Activated CD4-positive, alpha-beta T cell treated with anti-CD3 and anti-CD28 coated beads, Interleukin-2, amount 50 U/mL, for 24 hours (primary cell): Measurements from ENCODE around the gene ATPAF2.

Source experiments
- DNase-seq, 2 donors: peaks; one replicate each; pipeline ENCODE4 v3.0.0-alpha.2; 2020; ENCODE audit warnings: low read depth in 1 of 2, low spot score in 1 of 2

ATPAF2 gene

DNA sequence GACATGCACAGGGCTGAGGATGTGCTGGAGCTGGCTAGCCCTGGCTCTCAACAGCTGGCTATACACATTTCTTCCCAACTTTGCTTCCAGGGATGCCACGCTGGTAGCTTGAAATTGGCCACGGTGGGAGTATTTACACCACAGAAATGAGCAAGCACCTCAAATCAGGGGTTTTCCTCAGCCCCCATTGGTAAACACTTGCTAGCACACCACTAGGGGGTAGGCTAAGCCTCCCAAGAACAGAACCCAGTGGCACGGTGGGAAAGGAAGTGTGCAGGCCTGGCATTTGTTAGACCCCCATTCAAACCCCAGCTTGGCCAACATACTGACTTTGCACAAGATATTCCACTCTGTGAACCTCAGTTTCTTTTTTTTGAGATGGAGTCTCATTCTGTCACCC, 53.4 kb downstream of the ATPAF2 start:
- no peak for DNase-seq

DNA sequence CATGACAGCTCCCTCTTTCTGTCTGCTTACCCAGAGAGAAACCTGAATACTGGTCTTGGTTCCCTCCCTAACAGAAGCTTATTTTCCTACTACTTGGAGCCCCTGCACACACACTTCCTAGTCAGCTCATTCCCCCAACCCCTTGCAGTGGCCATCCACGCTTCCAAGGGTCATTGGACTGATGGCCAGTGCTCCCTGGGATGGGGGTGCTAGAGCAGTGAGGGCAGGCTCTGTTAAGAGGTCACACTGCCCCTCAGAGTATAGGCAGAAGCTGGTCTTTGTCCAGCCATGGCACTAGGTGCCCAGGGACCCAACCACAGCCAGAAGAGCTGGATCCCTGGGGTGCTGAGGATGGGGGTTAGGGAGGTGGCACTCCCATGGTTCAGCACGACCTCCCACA, 53.8 kb downstream of the ATPAF2 start:
- DNase-seq: no peak

DNA sequence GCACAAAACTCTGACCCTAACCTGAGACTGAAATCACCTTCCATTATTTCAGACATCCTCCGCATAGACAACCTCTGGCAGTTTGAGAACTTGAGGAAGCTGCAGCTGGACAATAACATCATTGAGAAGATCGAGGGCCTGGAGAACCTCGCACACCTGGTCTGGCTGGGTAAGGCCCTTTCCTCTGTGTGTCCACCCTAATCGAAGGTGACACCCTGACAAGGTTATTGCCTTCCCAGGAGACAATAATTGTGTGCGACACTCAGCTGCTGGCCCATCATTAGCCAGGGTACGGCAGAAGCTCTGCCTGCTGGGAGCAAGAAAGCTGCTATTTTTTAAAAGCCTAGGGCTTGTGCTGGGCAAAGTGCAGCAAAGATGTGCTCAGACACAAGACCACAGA, 55.2 kb downstream of the ATPAF2 start:
- DNase-seq: no peak

DNA sequence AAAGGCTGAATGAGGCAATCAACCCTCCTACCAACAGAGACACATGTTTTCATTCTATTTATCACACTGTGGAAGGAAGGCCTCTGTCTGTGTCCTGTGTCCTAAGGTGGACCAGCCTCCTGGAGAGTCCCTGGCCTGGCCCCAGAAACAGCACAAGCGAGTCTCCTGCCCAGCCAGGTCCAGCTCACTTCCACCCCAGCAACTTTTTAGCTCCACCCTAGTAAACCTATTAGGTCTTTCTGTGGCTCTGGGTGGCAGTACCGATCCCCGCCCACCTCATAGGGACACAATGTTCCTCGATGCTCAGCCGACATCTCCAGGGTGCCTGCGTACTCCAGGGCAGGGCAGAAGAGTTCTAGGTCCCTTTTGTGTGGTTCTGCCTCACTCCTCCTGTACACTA, 55.6 kb downstream of the ATPAF2 start:
- DNase-seq: no peak

DNA sequence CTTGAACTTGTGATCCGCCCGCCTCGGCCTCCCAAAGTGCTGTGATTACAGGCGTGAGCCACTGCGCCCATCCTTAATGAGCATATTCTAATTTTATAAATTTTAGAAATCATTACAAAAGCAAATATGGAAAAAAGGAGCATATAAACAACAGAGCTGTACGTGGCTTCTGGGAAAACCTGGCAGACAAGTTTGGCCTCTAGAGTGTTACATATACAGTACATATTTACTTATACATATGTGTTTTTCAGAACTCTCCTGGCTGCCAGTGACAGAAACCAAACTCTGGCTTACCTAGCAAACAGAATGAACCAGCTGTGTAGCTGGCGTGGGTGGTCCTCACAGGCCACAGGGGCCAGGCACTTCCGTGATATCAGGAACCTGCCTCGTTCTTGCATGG, 56.2 kb downstream of the ATPAF2 start:
- no peak for DNase-seq

DNA sequence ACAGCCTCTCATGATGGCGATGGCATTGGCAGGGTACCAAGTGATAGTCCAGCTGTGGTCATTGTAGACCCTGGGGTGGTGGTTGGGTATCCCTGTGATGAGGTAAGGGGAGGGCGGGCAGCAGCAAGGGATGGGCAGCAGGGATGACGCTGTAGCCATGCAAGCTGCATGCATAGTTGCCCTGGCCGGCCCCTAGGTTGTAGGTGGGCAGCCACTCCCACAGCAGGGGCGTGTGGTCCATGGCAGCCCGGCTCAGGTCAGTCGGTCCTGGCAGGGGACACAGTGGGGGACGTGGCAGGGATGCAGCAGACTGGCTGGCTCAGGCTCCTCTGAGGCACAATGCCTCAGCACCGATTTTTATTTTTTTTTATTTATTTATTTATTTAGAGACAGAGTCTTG, 57.6 kb downstream of the ATPAF2 start:
- no peak for DNase-seq

DNA sequence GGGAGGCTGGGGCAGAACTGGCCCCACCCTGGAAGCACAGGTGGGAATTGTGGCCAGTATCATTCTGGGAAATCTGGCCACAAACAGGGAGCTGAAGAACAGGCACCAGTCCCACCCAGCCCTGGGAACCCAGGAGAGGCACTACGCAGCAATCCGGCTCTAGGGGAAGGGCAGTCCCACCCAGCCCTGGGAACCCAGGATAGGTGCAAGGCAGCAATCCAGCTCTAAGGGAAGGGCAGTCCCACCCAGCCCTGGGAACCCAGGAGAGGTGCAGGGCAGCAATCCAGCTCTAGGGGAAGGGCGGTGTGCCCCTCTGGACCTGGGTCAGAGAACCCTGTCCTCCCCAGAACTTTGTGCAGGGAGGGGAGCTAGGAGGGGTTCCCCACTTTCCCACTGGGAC, 59.2 kb downstream of the ATPAF2 start:
- no peak for DNase-seq

DNA sequence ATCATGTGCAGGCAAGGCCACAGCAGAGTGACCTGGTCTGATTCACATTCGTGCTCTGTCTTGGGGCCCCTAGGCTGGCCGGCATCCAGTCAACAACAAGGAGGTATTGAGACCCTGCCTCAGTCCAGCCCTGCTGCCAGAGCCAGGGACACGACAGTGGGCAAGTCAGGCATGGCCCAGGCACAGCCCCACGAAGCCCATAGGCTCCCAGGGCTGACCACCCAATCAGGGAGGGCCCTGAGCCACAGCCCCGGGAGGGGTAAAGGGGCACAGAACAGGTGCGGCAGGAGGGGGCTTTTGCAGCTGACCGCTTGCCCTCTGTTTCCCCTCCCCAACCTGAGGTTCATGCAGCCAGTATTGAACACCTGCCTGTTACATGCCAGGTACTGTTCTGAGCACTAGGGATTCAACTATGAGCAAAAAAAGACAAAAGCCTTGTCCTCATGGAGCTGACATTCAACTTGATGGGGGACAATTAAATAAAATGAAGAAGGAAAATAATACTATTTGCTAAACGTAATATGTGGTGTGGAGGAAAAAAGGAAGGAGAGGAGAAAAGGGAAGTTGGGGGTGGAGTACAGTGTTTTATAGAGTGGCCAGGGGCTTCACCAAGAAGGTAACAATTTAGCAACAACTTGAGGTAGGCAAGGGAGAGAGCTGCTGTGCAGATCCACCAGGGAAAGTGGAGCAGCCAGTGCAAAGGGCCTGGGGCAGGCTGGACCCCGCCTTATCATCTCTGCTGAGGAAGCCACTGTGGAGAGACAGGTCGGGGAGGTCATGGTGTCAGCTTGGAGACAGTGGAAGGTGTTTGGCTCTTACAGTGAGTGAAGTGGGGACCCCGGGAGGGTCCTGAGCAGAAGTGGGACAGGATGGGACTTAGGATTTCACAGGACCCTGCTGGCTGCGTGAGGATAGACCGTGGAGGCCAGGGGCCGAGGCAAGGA, 60.2 kb downstream of the ATPAF2 start:
- DNase-seq: no peak

DNA sequence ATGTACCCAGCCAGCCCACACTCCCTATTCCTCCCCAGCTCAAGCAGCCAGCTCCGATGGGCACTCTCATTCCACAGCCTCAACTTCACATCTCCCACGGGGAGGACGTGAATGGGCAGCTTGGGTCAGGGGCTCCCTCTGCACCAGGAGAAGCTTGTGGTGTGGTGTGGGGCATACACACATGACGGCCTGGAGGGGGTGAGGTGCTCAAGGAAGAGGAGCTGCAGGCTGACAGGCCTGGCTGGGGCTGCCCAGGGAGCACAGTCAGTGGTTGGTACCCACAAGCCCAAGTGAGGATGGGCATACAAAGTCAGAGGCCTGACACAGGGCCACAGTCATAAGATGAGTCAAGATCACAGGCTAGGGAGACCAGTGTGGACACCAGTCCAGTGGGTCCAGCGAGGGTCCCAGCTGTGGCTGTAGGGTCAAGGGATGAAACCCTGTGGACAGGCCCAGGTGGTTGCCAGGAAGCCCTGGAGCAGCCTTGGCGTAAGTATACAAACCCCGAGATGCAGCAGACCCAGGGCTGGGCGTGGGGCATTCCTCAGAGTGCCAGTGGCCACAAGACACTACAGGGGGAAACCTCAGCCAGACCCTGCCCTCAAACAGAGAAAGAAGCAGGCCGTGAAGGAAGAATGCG, 61.9 kb downstream of the ATPAF2 start:
- DNase-seq: no peak

DNA sequence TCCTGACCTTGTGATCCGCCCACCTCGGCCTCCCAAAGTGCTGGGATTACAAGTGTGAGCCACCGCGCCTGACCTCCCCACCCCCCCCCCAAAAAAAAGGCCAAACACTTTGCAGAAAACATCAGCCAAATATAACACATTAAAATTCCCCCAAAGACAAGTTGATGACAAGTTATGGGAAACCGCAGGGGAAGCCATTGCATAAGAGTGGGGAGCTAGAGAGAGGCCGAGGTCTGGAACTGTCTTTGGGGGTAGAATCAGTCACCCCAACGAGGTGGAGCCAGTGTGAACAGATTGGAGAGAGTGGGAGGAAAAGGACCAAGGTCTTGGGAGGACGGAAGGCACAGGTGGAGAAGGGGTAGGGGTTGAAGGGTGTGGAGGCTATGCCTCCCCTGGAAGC, 63.5 kb downstream of the ATPAF2 start:
- DNase-seq: no peak

DNA sequence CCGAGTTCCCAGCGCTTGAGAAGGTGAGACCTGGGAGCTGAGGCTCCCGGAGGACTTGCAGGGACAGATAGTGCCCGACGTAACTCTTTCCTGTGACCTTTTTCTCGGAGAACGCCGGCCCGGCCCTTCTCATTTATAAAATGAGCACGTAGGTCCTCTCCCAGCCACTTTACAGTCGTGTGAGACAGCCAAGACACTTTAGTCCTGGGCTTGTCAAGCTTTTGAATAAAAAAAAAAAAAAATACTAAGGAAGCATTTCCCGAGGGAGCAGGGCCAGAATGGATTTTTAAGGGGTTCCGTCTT, 66.1 kb downstream of the ATPAF2 start:
- DNase-seq: no peak

DNA sequence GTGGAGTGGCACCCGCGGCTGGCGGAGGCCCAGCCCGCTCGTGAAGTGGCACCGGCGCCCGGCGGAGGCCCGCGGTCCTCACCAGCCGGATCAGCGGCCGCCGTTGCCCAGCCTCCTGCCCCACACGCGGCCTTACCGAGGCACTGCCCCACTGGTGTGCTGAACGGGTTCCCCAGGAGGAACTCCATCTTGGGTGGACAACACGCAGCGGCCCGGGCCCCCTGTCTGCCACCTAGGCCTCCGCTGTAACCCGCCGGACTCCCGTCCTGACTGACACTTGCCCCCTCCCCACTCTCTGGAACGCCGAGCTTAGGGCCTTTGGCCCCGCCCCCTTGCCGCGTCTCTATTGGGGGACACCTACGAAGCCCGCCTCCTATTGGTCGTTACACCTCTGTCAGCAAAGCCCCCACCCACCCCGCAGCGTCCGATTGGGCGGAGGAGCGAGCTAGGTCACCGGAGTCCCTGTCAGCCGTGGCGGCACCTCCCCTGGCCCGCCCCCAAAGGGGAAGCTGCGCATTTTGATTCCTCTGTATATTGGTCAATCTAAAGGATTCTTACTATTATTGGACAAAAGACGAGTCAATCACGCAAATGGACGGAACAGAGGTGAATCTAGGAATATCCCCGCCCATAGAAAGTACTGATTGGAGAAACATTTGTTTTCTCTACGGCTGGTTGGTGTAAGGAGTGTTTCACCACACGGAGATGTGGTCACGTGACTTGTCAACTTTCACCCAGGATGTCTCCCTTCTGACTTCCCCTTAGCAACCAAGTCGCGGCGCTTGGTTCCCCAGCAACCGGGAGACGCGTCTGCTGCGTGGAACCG, 66.6 kb downstream of the ATPAF2 start, which contains the start of the genes DRC3 and TOM1L2:
TSS of gene DRC3 (plus strand) at position 737 of the 826 bp plus-strand sequence. CDS start 4,737 bp downstream, outside the sequence.
TSS of gene TOM1L2 (minus strand) at position 275 of the 826 bp plus-strand sequence. CDS start at position 188, 87 bp downstream.
- peak; percentile 98 to 100 for DNase-seq

DNA sequence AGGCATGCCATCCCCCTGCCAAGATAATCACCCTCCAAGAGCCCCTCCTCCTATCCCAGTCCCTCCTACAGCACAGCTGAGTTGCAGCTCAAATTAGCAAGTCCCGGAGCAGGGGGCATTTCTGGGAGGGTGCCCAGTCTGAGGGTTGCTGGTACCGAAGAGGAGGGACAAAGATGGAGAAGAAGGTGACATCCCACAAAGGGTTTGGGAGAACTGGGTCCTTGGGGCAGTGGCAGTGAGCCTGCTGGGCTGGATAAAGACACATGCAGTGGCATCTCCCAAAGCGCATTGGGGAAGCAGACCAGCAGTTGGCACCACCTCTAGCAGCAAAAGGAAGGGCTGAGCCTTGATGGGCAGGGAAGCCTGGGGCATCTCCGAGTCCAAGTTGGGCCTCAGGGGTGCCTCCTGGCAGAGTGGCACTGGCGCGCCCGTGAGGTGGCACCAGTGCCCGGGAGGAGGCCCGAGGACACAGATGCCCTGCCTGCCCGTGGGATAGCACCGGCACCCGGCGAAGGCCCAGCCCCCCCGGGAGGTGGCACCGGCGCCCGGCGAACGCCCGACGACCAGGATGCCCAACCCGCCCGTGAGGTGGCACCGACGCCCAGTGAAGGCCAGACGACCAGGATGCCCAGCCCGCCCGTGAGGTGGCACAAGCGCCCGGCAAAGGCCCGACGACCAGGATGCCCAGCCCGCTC, 67.4 kb downstream of the ATPAF2 start:
- no peak for DNase-seq

DNA sequence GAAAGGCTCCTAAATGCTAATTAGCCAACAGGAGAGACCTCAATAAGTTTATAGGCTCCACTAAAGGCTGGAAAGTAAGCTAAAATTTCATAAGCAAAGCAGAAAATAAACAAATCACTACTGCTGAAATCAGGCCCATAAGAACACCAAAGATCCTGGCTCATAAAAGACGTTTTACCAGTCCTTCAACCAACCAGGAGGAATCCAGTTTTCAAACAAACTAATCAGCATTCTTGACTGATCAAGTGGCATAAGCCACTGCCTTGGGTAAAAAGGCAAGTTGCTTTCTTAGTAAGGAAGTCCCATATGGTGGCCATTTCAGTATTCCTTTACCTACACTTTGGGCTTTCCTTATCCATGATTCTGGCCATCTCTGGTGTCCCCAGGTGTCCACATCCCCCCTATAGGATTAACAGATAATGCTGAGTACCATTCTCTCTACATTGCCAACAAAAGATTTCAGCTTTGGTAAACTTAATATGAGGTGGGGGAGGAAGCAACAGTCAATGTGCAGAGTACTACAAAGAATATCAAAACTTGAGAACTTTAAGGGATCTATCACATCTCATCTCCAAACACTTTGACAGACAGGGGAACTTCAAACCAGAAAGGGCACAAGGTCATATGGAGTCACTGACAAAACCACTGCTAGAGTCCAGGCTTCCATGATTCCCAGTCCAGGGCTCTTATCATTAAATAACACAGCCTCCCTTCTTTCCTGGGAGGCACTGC, 68.1 kb downstream of the ATPAF2 start:
- no peak for DNase-seq
